ENCODE measurements around the gene PPP2R2B. TPM values are rescaled to one million over a fixed set of nuclear protein-coding genes. Genes with fewer than 3 reads are reported as not detected.

The PPP2R2B gene
- polyA plus RNA-seq, 1 donor from 2014 or later = 0.14 TPM

DNA sequence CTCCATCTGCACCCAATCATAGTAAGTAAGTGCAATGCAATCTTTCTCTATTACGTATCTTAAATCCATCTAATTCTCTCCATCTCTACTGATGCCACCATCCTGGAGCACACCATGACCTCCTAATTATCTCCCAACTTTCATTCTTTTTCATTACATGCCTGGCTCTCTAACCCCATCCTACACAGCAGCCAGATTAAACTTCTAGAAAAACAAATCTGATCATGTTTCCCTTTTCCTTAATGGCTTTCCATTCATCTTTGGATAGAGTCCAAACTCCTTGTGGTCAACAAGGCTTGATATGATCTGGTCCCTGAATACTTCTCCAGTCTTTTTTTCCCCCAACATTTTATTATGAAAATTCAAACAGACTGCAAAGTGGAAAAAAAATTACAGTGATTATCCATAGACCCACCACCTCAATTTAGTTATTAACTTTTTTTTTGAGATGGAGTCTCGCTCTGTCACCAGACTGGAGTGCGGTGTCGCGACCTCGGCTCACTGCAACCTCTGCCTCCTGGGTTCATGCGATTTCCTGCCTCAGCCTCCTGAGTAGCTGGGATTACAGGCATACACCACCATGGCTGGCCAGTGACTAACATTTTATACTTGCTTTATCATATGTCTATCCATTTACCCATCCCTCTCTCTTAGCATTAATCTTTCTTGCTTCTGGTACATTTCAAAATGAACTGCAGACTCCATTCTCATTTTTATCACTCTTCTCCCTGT lies 5.2 kb downstream of the PPP2R2B start:
- Mint-ChIP-seq H3K9me3 (peaks cover 0 to 3% (median 0%) of the 10 kb centered on the region in 3 donors), H3K4me3 (no peak overlapping the region), H3K36me3 (no peaks in the 10 kb centered on the region), H3K27ac (no peak overlapping the region), H3K4me1 (peaks cover 0 to 5% (median 0%) of the 10 kb centered on the region in 3 donors), H3K27me3 (peaks cover 14% of the 10 kb centered on the region)

- no peak overlapping the region for H3K27ac Mint-ChIP-seq
- H3K27me3 Mint-ChIP-seq = peaks cover 11% of the 10 kb centered on the region
- H3K4me3 Mint-ChIP-seq = no peak overlapping the region
- H3K9me3 Mint-ChIP-seq = peaks cover 0 to 3% (median 0%) of the 10 kb centered on the region in 3 donors
- peaks cover 0 to 2% (median 0%) of the 10 kb centered on the region in 3 donors for H3K4me1 Mint-ChIP-seq
- no peaks in the 10 kb centered on the region for H3K36me3 Mint-ChIP-seq
These were observed 6.4 kb downstream of the PPP2R2B start for GRCh38 chr5:146872188-146872587.

GRCh38 chr5:146867996-146868708 lies 10.4 kb downstream of the PPP2R2B start:
- H3K4me1 Mint-ChIP-seq = no peaks in the 10 kb centered on the region
- H3K27ac Mint-ChIP-seq = no peak overlapping the region
- peaks cover 0 to 1% (median 0%) of the 10 kb centered on the region in 3 donors for H3K9me3 Mint-ChIP-seq
- no peaks in the 10 kb centered on the region for H3K27me3 Mint-ChIP-seq
- no peak overlapping the region for H3K4me3 Mint-ChIP-seq
- H3K36me3 Mint-ChIP-seq = no peaks in the 10 kb centered on the region

DNA sequence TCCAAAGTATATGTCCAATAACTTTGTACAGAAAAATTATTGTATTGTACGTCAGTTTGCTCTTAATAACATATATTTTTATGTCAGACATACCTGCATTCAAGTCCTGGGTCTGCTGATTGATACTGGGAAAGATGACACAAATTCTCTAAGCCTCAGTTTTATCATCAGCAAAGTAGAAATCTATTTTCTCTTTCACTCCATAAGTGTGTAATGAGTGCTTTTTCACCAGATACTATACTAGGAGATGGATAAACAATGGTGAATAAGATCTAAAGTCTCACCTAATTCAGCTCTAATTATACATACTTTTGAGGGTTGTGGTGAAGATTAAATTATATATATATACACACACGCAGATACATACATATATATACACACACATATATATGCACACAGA lies 12.3 kb downstream of the PPP2R2B start:
- H3K9me3 Mint-ChIP-seq = peaks cover 0 to 1% (median 0%) of the 10 kb centered on the region in 3 donors

DNA sequence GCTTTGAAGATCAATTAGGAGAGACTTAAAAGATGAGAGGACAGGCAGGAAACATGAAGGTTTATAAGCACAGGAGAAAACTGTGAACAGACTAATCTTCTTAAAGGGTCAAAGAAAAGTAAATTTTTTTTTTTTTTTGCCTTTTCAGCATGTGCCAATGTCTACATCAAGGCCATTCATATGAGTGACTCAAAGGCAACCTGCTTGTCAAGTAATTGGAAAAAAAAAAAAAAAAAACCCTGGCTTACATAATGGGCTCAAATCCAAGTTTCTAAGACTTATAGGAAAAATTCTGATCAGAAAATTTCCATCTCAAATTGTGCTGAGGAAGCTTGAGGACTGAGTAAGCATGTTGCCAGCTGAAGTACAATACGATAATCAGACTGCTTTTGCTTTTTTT lies 15.9 kb downstream of the PPP2R2B start:
- Mint-ChIP-seq H3K9me3 (peaks cover 0 to 1% (median 0%) of the 10 kb centered on the region in 3 donors), H3K27me3 (no peaks in the 10 kb centered on the region), H3K4me3 (no peak overlapping the region), H3K36me3 (no peaks in the 10 kb centered on the region), H3K27ac (no peak overlapping the region), H3K4me1 (no peaks in the 10 kb centered on the region)

More for the DNA sequence above, 12.3 kb downstream of the PPP2R2B start:
- no peaks in the 10 kb centered on the region for H3K36me3 Mint-ChIP-seq
- H3K4me1 Mint-ChIP-seq = no peaks in the 10 kb centered on the region
- no peak overlapping the region for H3K4me3 Mint-ChIP-seq
- no peaks in the 10 kb centered on the region for H3K27me3 Mint-ChIP-seq
- H3K27ac Mint-ChIP-seq = no peak overlapping the region

DNA sequence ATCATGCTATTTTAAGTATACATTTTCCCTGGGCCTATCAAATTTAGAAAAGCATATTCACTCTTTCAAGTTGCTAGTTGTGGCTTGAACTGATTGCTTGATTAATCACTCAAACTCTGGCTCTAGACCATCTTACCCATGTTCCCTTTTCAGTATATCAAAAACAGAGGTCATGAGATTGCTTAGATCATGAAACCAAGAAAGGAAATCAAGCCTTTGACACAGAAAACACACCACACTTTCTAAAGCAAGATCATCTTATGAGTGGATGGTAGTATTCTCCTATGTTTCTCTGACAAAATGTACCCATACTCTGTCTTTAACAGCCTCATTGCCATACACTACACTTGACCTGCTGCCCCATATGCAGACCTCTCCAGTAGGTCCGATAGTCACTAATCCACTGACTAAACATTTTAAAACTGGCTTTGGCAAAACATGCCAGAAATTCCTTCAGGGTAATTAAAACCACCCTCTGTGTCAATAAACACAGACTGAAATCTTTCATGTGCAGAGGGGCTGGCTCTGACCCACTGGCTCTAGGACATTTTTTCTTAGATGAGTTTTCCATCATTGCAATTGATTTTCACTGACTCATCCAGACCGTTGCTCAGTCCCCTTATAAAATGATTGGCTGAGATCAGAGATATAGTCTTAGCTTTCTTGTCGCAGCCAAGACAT lies 18.2 kb downstream of the PPP2R2B start:
- Mint-ChIP-seq H3K27me3 (no peaks in the 10 kb centered on the region), H3K4me1 (no peaks in the 10 kb centered on the region), H3K4me3 (no peak overlapping the region), H3K9me3 (peaks cover 0 to 1% (median 0%) of the 10 kb centered on the region in 3 donors), H3K36me3 (no peaks in the 10 kb centered on the region), H3K27ac (no peak overlapping the region)

GRCh38 chr5:146852089-146852488 lies 26.5 kb downstream of the PPP2R2B start:
- Mint-ChIP-seq H3K36me3 (no peaks in the 10 kb centered on the region), H3K4me3 (no peak overlapping the region), H3K4me1 (no peaks in the 10 kb centered on the region), H3K27me3 (no peaks in the 10 kb centered on the region), H3K9me3 (no peaks in the 10 kb centered on the region), H3K27ac (no peak overlapping the region)

GRCh38 chr5:146851133-146851532 lies 27.4 kb downstream of the PPP2R2B start:
- H3K4me1 Mint-ChIP-seq = no peaks in the 10 kb centered on the region
- H3K4me3 Mint-ChIP-seq = no peak overlapping the region
- no peaks in the 10 kb centered on the region for H3K36me3 Mint-ChIP-seq

GRCh38 chr5:146849694-146850303 lies 28.8 kb downstream of the PPP2R2B start:
- Mint-ChIP-seq H3K4me1 (no peaks in the 10 kb centered on the region), H3K4me3 (no peak overlapping the region), H3K36me3 (no peaks in the 10 kb centered on the region), H3K27me3 (no peaks in the 10 kb centered on the region), H3K9me3 (no peaks in the 10 kb centered on the region), H3K27ac (no peak overlapping the region)

More at GRCh38 chr5:146851133-146851532, 27.4 kb downstream of the PPP2R2B start:
- H3K27ac Mint-ChIP-seq = no peak overlapping the region
- H3K27me3 Mint-ChIP-seq = no peaks in the 10 kb centered on the region
- H3K9me3 Mint-ChIP-seq = no peaks in the 10 kb centered on the region

DNA sequence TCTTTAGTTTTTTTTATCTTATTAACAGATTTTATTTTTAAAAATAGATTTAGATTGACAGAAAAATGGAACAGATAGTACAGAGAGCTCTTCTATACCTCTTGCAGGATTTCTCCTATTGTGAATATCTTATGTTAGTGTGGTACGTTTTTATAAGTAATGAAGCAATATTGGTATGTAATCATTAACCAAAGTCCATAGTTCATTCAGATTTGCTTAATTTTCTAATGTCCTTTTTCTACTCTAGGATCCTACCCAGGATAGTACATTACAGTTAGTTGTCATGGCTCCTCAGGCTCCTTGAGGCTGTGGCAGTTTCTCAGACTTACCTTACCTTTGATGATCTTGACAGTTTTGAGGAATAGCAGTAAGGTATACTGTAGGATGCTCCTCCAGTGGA lies 30.4 kb downstream of the PPP2R2B start:
- Mint-ChIP-seq H3K36me3 (peaks cover 2% of the 10 kb centered on the region), H3K4me3 (no peak overlapping the region), H3K27me3 (no peaks in the 10 kb centered on the region), H3K27ac (no peak overlapping the region), H3K9me3 (no peaks in the 10 kb centered on the region), H3K4me1 (peaks cover 0 to 1% (median 0%) of the 10 kb centered on the region in 3 donors)

DNA sequence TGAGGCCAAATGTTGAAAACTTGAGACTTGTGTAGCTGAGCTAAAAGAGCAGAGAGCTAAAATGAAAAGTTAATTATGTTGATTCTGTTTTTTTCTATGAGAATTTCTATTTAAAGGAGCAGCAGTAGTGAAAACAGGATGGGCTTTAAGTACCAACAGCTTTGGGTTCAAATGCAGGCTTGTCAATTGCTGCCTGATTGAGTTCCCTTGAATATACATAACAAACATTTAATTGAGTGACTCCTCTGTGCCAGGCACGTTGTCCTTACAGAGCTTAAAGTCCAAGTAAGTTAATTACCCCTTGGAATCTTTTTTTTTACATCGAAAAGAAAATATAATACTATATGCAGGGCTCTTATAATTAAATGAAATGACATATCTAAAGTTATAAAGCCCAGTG lies 38.5 kb downstream of the PPP2R2B start:
- H3K27ac Mint-ChIP-seq = no peak overlapping the region
- no peak overlapping the region for H3K4me3 Mint-ChIP-seq
- H3K27me3 Mint-ChIP-seq = no peaks in the 10 kb centered on the region
- H3K4me1 Mint-ChIP-seq = peaks cover 0 to 1% (median 0%) of the 10 kb centered on the region in 3 donors
- H3K36me3 Mint-ChIP-seq = peaks cover 2% of the 10 kb centered on the region
- H3K9me3 Mint-ChIP-seq = peaks cover 2 to 4% (median 3%) of the 10 kb centered on the region in 3 donors

GRCh38 chr5:146836226-146836842 lies 42.2 kb downstream of the PPP2R2B start:
- Mint-ChIP-seq H3K9me3 (peaks cover 0 to 4% (median 3%) of the 10 kb centered on the region in 3 donors), H3K36me3 (no peaks in the 10 kb centered on the region), H3K27ac (no peak overlapping the region), H3K4me3 (no peak overlapping the region), H3K27me3 (no peaks in the 10 kb centered on the region), H3K4me1 (no peaks in the 10 kb centered on the region)

GRCh38 chr5:146832985-146833732 lies 45.4 kb downstream of the PPP2R2B start:
- Mint-ChIP-seq H3K36me3 (no peaks in the 10 kb centered on the region), H3K27me3 (no peaks in the 10 kb centered on the region), H3K9me3 (no peaks in the 10 kb centered on the region), H3K4me3 (no peak overlapping the region), H3K4me1 (no peaks in the 10 kb centered on the region), H3K27ac (no peak overlapping the region)

DNA sequence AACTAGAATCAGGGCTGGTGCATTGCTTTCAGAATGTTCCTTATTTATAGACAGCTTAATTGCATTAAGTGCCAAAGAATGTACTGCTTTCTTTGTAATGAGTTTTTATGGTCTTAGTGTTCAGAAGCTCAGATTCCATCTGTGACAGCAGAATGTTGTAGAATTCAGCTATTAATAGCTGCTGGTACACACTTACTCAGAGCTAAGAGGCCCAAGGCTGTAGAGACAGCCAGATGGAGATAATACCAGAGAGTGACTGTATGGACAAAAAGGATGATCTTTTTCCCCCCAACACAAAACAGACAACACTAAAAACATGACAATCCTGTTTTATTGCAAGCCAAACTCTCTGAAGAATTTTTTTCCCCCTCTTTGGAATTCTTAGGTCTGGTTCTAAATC lies 50.2 kb downstream of the PPP2R2B start:
- H3K27me3 Mint-ChIP-seq = no peaks in the 10 kb centered on the region
- no peak overlapping the region for H3K27ac Mint-ChIP-seq
- H3K36me3 Mint-ChIP-seq = no peaks in the 10 kb centered on the region
- H3K4me3 Mint-ChIP-seq = no peak overlapping the region
- H3K9me3 Mint-ChIP-seq = peaks cover 0 to 8% (median 2%) of the 10 kb centered on the region in 3 donors
- no peaks in the 10 kb centered on the region for H3K4me1 Mint-ChIP-seq

Measured in IgD-negative memory B cell (primary cell).